Measurements from ENCODE around the gene VIPR2. TPM values are rescaled to one million over a fixed set of nuclear protein-coding genes. Genes with fewer than 3 reads are reported as not detected.

The VIPR2 gene
- total RNA-seq, 1 donor from 2014 or later = not detected

DNA sequence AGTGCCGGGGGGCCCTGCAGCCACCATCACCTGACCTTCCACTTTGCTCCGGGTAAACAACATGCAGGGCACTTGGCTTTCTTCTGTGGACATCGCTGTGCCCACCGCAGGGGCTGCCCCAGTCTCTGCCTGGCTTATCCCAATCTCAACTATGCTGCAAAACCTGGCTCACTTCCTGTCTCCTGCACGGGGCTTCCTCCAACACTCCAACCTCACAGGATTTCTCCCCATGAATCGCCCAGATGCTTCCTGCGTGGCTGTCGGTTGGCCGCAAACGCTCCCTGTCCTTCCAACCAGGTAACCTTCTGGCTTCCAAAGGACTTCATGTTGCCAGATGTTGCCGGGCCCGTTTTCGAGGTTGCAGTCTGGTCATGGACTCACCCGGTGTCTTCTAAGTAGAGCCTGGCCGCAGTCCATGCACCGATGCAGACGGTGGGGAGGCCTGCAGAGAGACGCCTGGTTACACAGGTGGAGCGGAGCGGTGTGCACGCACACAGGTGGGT, 109.0 kb downstream of the VIPR2 start:
- no peaks in the 10 kb centered on the region for H3K27me3 ChIP-seq (ENCODE audit: control insufficient read depth, insufficient read depth, low read length)
- H3K4me3 ChIP-seq (ENCODE audit: low read depth, low read length) = no peak overlapping the region
- no peak for DNase-seq (ENCODE audit: low read depth)
- no peaks in the 10 kb centered on the region for H3K36me3 ChIP-seq (ENCODE audit: control insufficient read depth, insufficient read depth, low read length)
- TF ChIP-seq, protein P1, sequence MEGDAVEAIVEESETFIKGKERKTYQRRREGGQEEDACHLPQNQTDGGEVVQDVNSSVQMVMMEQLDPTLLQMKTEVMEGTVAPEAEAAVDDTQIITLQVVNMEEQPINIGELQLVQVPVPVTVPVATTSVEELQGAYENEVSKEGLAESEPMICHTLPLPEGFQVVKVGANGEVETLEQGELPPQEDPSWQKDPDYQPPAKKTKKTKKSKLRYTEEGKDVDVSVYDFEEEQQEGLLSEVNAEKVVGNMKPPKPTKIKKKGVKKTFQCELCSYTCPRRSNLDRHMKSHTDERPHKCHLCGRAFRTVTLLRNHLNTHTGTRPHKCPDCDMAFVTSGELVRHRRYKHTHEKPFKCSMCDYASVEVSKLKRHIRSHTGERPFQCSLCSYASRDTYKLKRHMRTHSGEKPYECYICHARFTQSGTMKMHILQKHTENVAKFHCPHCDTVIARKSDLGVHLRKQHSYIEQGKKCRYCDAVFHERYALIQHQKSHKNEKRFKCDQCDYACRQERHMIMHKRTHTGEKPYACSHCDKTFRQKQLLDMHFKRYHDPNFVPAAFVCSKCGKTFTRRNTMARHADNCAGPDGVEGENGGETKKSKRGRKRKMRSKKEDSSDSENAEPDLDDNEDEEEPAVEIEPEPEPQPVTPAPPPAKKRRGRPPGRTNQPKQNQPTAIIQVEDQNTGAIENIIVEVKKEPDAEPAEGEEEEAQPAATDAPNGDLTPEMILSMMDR (IDR thresholded peaks at IDR 0.05; ENCODE audit: insufficient read depth, low read length, severe bottlenecking) = no peak
- no peak for FAIRE-seq

DNA sequence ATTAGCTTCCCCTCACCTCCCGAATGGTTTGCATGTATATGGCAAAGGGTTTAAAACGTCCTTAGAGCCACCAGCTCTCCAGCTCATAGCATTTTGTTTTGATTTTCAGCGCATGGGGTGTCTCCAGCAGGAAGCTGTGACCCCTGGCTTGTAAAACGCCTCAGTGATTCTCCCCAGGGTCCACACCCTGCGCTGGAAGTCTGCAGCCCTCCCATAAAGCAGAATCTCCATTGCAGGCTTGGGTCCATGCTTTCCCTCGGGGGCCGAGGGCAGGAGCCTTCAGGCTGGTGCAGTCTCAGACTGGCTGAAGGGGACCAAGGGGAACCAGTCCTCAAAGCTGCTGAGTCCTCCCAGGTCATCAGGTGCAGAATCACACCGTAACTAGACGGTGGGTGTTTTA, 109.7 kb downstream of the VIPR2 start:
- Histone ChIP-seq H3K27me3 (ENCODE audit: control insufficient read depth, insufficient read depth, low read length) (no peaks in the 10 kb centered on the region), H3K36me3 (ENCODE audit: control insufficient read depth, insufficient read depth, low read length) (no peaks in the 10 kb centered on the region), H3K4me3 (ENCODE audit: low read depth, low read length) (no peak overlapping the region)
- FAIRE-seq = no peak
- no peak for DNase-seq (ENCODE audit: low read depth)
- TF ChIP-seq, protein P1 (IDR thresholded peaks at IDR 0.05; ENCODE audit: insufficient read depth, low read length, severe bottlenecking) = no peak

DNA sequence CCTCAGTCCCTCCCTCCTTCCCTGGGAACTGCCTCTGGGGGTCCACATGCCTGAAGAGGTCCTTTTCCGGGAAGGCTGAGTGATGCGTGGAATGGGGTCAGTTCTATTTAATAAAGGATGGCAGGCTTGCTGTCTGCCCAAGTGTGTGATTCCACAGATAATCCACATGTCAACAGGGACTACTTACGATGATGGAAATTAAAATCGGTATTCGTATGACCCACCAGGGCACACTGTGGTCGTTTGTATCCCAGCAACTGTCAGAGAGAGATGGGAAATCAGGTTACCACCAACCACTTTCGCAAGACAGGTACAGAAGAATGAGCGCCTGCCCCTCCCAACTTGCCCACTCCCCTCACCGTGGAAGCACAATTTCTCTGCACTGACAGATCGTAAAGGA, 110.3 kb downstream of the VIPR2 start:
- DNase-seq (ENCODE audit: low read depth) (no peak), FAIRE-seq (no peak)

DNA sequence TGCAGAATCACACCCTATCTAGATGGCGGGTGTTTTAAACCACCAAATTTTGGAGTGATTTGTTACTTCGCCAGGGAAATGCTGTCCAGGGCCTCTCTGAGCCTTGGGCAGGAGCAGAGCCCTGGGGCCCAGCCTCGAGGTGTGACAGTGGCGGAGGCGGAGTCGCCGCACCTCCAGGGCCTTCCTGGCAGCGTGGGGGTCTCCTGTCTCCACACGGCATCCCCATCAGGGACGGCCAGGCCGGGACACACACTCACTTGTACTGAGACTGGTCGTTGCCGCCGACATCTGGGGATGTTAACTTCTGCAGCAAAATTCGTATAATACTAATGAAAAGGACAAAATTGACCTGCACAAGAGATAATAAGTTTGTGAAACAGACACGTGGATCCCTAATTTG, 110.7 kb downstream of the VIPR2 start:
- DNase-seq (ENCODE audit: low read depth) (no peak), FAIRE-seq (no peak)
- H3K4me3 ChIP-seq (ENCODE audit: low read depth, low read length) = no peak overlapping the region
- no peaks in the 10 kb centered on the region for H3K36me3 ChIP-seq (ENCODE audit: control insufficient read depth, insufficient read depth, low read length)
- TF ChIP-seq, protein P1 (IDR thresholded peaks at IDR 0.05; ENCODE audit: insufficient read depth, low read length, severe bottlenecking) = no peak
- H3K27me3 ChIP-seq (ENCODE audit: control insufficient read depth, insufficient read depth, low read length) = no peaks in the 10 kb centered on the region

More for the DNA sequence above, 110.3 kb downstream of the VIPR2 start:
- Histone ChIP-seq H3K4me3 (ENCODE audit: low read depth, low read length) (no peak overlapping the region), H3K36me3 (ENCODE audit: control insufficient read depth, insufficient read depth, low read length) (no peaks in the 10 kb centered on the region), H3K27me3 (ENCODE audit: control insufficient read depth, insufficient read depth, low read length) (no peaks in the 10 kb centered on the region)
- TF ChIP-seq, protein P1 (IDR thresholded peaks at IDR 0.05; ENCODE audit: insufficient read depth, low read length, severe bottlenecking) = no peak

DNA sequence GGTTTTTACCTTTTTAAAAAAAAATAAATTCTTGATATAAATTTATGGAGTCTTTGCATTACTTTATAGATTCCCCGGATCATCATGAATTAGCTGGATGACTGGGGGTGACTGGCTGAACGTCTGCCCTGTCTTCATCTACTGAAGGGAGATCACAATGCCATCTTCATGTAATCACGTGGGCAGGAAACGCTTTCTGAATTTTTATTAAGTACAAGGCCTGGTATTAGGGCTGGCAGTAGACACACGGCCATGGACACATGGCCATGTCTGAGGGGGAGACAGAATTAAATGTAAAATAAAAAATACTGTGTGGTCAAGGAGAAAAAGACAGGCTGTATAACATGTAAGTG, 111.2 kb downstream of the VIPR2 start:
- Histone ChIP-seq H3K36me3 (ENCODE audit: control insufficient read depth, insufficient read depth, low read length) (no peaks in the 10 kb centered on the region), H3K4me3 (ENCODE audit: low read depth, low read length) (no peak overlapping the region), H3K27me3 (ENCODE audit: control insufficient read depth, insufficient read depth, low read length) (no peaks in the 10 kb centered on the region)
- FAIRE-seq = no peak
- TF ChIP-seq, protein P1 (IDR thresholded peaks at IDR 0.05; ENCODE audit: insufficient read depth, low read length, severe bottlenecking) = no peak
- DNase-seq (ENCODE audit: low read depth) = no peak

DNA sequence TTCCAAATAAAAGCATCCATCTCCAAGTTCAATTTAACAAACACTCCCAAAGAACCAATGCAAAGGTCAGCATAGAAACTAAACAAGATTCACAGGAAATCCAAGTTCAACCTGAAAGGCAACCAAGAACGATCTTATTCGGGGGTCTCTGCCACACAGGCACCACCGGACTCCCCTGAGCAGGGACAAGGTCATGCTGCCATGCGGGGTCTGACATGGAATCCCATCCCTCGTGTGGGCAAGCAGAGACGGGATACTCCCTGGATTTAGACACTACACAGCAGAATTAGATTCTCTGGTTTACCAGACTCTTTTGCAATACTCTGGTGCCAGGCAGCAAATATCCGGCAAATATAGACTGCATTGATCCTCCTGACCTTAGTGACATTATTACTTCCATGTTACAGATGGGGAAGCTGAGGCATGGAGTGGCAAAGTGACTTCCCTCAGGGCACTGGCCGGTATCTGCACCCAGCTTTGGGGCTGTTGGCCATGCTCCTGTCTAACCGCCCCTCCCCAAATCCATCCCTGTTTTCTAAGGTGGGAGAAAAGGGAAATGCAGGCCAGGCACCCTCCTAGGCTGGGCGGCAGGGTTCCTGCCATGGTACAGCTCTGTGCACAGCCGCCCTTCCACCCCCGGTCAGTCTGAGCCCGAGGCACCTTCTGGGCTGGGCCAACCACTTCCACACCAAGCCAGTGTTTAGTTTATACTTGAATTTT, 111.8 kb downstream of the VIPR2 start:
- DNase-seq (ENCODE audit: low read depth) = no peak
- no peak for FAIRE-seq
- Histone ChIP-seq H3K4me3 (ENCODE audit: low read depth, low read length) (no peak overlapping the region), H3K27me3 (ENCODE audit: control insufficient read depth, insufficient read depth, low read length) (no peaks in the 10 kb centered on the region), H3K36me3 (ENCODE audit: control insufficient read depth, insufficient read depth, low read length) (no peaks in the 10 kb centered on the region)
- TF ChIP-seq, protein P1 (IDR thresholded peaks at IDR 0.05; ENCODE audit: insufficient read depth, low read length, severe bottlenecking) = no peak

Data from bronchial epithelial cell (primary cell).